C4-2B (cell line): ENCODE measurements around the gene ALDH4A1.

Experiments
- CTCF ChIP-seq: fragments of 450-650 bp; conservative IDR thresholded peaks from 2 replicates; pipeline ENCODE4 v1.5.1; 2017; ENCODE audit warnings: mild to moderate bottlenecking
- ZFX ChIP-seq: fragments of 450-650 bp; IDR thresholded peaks from 2 replicates; pipeline ENCODE4 v1.6.1; 2017

- TF ChIP-seq CTCF (no peak), ZFX (no peak)
Observed at GRCh38 chr1:18928406-18928805, 26.1 kb upstream of the ALDH4A1 start.
